Measurements from ENCODE around the gene KCTD7.

DNA sequence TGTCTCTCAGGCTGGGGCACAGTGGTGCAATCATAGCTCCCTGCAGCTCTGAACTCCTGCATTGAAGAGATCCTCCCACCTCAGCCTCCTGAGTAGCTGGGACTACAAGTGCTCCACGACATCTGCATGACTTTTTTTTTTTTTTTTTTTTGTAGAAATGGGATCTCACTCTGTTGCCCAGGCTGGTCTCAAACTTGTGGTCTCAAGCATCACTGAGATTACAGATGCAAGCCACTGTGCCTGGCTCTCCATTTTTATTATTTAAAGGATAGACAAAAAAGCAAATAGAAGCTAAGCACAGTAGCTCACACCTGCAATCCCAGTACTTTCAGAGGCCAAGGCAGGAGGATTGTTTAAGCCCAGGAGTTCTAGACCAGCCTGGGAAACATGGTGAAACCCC lies 13.0 kb upstream of the KCTD7 start:
- TF ChIP-seq, protein P1, sequence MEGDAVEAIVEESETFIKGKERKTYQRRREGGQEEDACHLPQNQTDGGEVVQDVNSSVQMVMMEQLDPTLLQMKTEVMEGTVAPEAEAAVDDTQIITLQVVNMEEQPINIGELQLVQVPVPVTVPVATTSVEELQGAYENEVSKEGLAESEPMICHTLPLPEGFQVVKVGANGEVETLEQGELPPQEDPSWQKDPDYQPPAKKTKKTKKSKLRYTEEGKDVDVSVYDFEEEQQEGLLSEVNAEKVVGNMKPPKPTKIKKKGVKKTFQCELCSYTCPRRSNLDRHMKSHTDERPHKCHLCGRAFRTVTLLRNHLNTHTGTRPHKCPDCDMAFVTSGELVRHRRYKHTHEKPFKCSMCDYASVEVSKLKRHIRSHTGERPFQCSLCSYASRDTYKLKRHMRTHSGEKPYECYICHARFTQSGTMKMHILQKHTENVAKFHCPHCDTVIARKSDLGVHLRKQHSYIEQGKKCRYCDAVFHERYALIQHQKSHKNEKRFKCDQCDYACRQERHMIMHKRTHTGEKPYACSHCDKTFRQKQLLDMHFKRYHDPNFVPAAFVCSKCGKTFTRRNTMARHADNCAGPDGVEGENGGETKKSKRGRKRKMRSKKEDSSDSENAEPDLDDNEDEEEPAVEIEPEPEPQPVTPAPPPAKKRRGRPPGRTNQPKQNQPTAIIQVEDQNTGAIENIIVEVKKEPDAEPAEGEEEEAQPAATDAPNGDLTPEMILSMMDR (IDR thresholded peaks at IDR 0.05 in 8 of 11, conservative IDR thresholded peaks at IDR 0.05 in 3 of 11): no peak
- TF ChIP-seq POLR2AphosphoS5 (IDR thresholded peaks at IDR 0.05): no peak
